H1 (cell line): ENCODE measurements around the gene SHISA8. TPM values are rescaled to one million over a fixed set of nuclear protein-coding genes. Genes with fewer than 3 reads are reported as not detected.

ENCODE experiments used
- CTCF ChIA-PET: fragments of 300-600 bp; sonication (Branson Sonifier 250); formaldehyde crosslinking; loops from one replicate; lab custom pipeline; 2021; ENCODE audit not compliant: partially characterized antibody; lab: Charles Lee
- POLR2A ChIA-PET: fragments of 300-600 bp; sonication (Branson Sonifier 250); formaldehyde crosslinking; loops from one replicate; lab custom pipeline; 2021; ENCODE audit warnings: inconsistent platforms; ENCODE audit not compliant: partially characterized antibody; lab: Charles Lee
- DNase-seq, 2 experiments: peaks; one replicate each; pipeline versions ENCODE4 v3.0.0 to v3.0.0-alpha.2; 2010 to 2022; ENCODE audit warnings: low spot score in 2 of 2, low read depth in 1 of 2, mixed read lengths in 1 of 2
- FAIRE-seq: peaks from 2 replicates; lab custom pipeline; 2011; peaks lifted over from hg19 to GRCh38; lab: Jason Lieb, UNC
- H2AFZ ChIP-seq: 2 replicates; pipeline ENCODE4 v1.8.1; 2012; ENCODE audit warnings: low read length, inconsistent platforms
- H2AK5ac ChIP-seq: 2 replicates; pipeline ENCODE4 v1.6.1; 2013; ENCODE audit warnings: low read depth, low read length
- H2BK120ac ChIP-seq: replicated peaks from 2 replicates; pipeline ENCODE3; 2013; ENCODE audit warnings: low read depth, low read length, inconsistent platforms
- H2BK12ac ChIP-seq: 2 replicates; pipeline ENCODE4 v1.6.1; 2013; ENCODE audit warnings: low read depth, low read length
- H2BK15ac ChIP-seq: 2 replicates; pipeline ENCODE4 v1.6.1; 2013; ENCODE audit warnings: low read length
- H2BK20ac ChIP-seq: 2 replicates; pipeline ENCODE4 v1.6.1; 2013; ENCODE audit warnings: low read length
- H2BK5ac ChIP-seq: 2 replicates; pipeline ENCODE4 v1.6.1; 2013; ENCODE audit warnings: low read depth, low read length
- H3K14ac ChIP-seq: 2 replicates; pipeline ENCODE4 v1.6.1; 2013; ENCODE audit warnings: inconsistent platforms; ENCODE audit not compliant: insufficient read length
- H3K18ac ChIP-seq: 2 replicates; pipeline ENCODE4 v1.6.1; 2013; ENCODE audit warnings: low read length; ENCODE audit errors: extremely low read depth
- H3K23ac ChIP-seq: 2 replicates; pipeline ENCODE4 v1.6.1; 2013; ENCODE audit warnings: inconsistent platforms; ENCODE audit not compliant: insufficient read length
- H3K23me2 ChIP-seq: 2 replicates; pipeline ENCODE4 v1.6.1; 2013; ENCODE audit warnings: low read depth, low read length
- H3K27ac ChIP-seq: 2 replicates; pipeline ENCODE4 v1.6.1; 2011; ENCODE audit warnings: low read depth, low read length, inconsistent platforms
- H3K27me3 ChIP-seq, 4 experiments: replicated peaks in 1 of 4; 1 replicate in 1 of 4; 2 replicates in 3 of 4; pipeline versions ENCODE4 v1.6.1 to v1.8.1; 2011 to 2013; ENCODE audit warnings: low read length in 3 of 4, mild to moderate bottlenecking in 3 of 4, inconsistent platforms in 2 of 4, mixed read lengths in 2 of 4, moderate library complexity in 1 of 4; ENCODE audit not compliant: control insufficient read depth in 3 of 4, insufficient read depth in 3 of 4; ENCODE audit errors: extremely low read depth in 1 of 4
- H3K36me3 ChIP-seq, 4 experiments: 2 replicates each; pipeline versions ENCODE4 v1.6.1 to v1.8.1; 2011 to 2013; ENCODE audit warnings: mild to moderate bottlenecking in 4 of 4, low read length in 3 of 4, moderate library complexity in 2 of 4, control low read depth in 1 of 4, inconsistent platforms in 1 of 4; ENCODE audit not compliant: insufficient read depth in 4 of 4, control insufficient read depth in 2 of 4
- H3K4ac ChIP-seq: replicated peaks from 2 replicates; pipeline ENCODE3; 2013; ENCODE audit warnings: low read length, low read depth, mixed read lengths, inconsistent platforms; ENCODE audit not compliant: insufficient read length
- H3K4me1 ChIP-seq, 4 experiments: replicated peaks in 1 of 4; 1 replicate in 1 of 4; 2 replicates in 3 of 4; pipeline versions ENCODE4 v1.6.1 to v1.8.1; 2011 to 2013; ENCODE audit warnings: low read length in 3 of 4, inconsistent platforms in 2 of 4, mixed read lengths in 1 of 4; ENCODE audit not compliant: insufficient read depth in 4 of 4, control insufficient read depth in 3 of 4
- H3K4me2 ChIP-seq, 2 experiments: 2 replicates each; pipeline versions ENCODE4 v1.6.1 to v1.8.1; 2011 to 2013; ENCODE audit warnings: low read depth in 2 of 2, low read length in 2 of 2, control low read depth in 1 of 2, inconsistent platforms in 1 of 2, mild to moderate bottlenecking in 1 of 2; ENCODE audit not compliant: insufficient read depth in 1 of 2
- H3K4me3 ChIP-seq, 4 experiments: fragments of 200-600, 300-600 bp in 1 of 4; sonication (generic), shearing (Covaris generic), sonication (Bioruptor Twin) in 1 of 4; 2 replicates each; pipeline versions ENCODE4 v1.5.1 to v1.8.1; 2011 to 2016; ENCODE audit warnings: low read length in 4 of 4, low read depth in 3 of 4, control low read depth in 2 of 4, inconsistent platforms in 2 of 4, mild to moderate bottlenecking in 2 of 4, mixed read lengths in 1 of 4, moderate library complexity in 1 of 4; ENCODE audit not compliant: insufficient read depth in 2 of 4; ENCODE audit errors: extremely low read depth in 1 of 4
- H3K56ac ChIP-seq: replicated peaks from 2 replicates; pipeline ENCODE3; 2013; ENCODE audit warnings: low read depth, mild to moderate bottlenecking, mixed read lengths, low read length, inconsistent platforms; ENCODE audit not compliant: insufficient read length
- H3K79me1 ChIP-seq: 2 replicates; pipeline ENCODE4 v1.6.1; 2013; ENCODE audit warnings: low read depth, low read length, control low read depth
- H3K79me2 ChIP-seq, 2 experiments: 2 replicates each; pipeline versions ENCODE4 v1.6.1 to v1.8.1; 2012 to 2013; ENCODE audit warnings: low read length in 2 of 2, mild to moderate bottlenecking in 2 of 2, inconsistent platforms in 1 of 2; ENCODE audit not compliant: insufficient read depth in 2 of 2, control insufficient read depth in 1 of 2
- H3K9ac ChIP-seq, 4 experiments: replicated peaks in 1 of 4; 1 replicate in 1 of 4; 2 replicates in 3 of 4; pipeline versions ENCODE4 v1.6.1 to v1.8.1; 2011 to 2013; ENCODE audit warnings: low read depth in 3 of 4, low read length in 3 of 4, control low read depth in 2 of 4, mild to moderate bottlenecking in 2 of 4, moderate library complexity in 2 of 4, inconsistent platforms in 1 of 4; ENCODE audit errors: extremely low read depth in 1 of 4
- H3K9me3 ChIP-seq, 2 experiments: 2 replicates each; pipeline versions ENCODE4 v1.6.1 to v1.8.1; 2012 to 2013; ENCODE audit warnings: mild to moderate bottlenecking in 2 of 2, moderate library complexity in 2 of 2, control low read depth in 1 of 2, inconsistent platforms in 1 of 2, low read depth in 1 of 2, low read length in 1 of 2, mixed read lengths in 1 of 2; ENCODE audit not compliant: insufficient read depth in 2 of 2
- H4K20me1 ChIP-seq, 2 experiments: replicated peaks in 1 of 2; 2 replicates each; pipeline versions ENCODE3 to v1.8.1; 2011 to 2013; ENCODE audit warnings: inconsistent platforms in 2 of 2, low read length in 2 of 2, mild to moderate bottlenecking in 1 of 2; ENCODE audit not compliant: insufficient read depth in 2 of 2, control insufficient read depth in 1 of 2
- H4K5ac ChIP-seq: 2 replicates; pipeline ENCODE4 v1.6.1; 2013; ENCODE audit warnings: low read length, low read depth, mixed read lengths, inconsistent platforms; ENCODE audit not compliant: insufficient read length
- H4K8ac ChIP-seq: 2 replicates; pipeline ENCODE4 v1.8.0; 2013; ENCODE audit warnings: mild to moderate bottlenecking, moderate library complexity, low read length, inconsistent platforms; ENCODE audit not compliant: insufficient read depth; ENCODE audit errors: extremely low read depth
- H4K91ac ChIP-seq: replicated peaks from 2 replicates; pipeline ENCODE3; 2013; ENCODE audit warnings: low read length, mixed read lengths, inconsistent platforms; ENCODE audit not compliant: insufficient read length
- BCL11A ChIP-seq, 2 experiments: IDR thresholded peaks; one replicate each; pipeline ENCODE4 v1.6.1; 2011; ENCODE audit warnings: low read depth in 2 of 2, low read length in 2 of 2, mild to moderate bottlenecking in 2 of 2
- BRCA1 ChIP-seq: IDR thresholded peaks from 2 replicates; pipeline ENCODE4 v1.6.1; 2012; ENCODE audit warnings: low read depth, low read length, improper control_type of control experiment
- CTBP2 ChIP-seq: IDR thresholded peaks from 2 replicates; pipeline ENCODE4 v1.7.0; 2011; ENCODE audit warnings: borderline replicate concordance, mild to moderate bottlenecking, moderate library complexity, mixed read lengths, low read length; ENCODE audit not compliant: insufficient read depth, insufficient read length
- EZH2 ChIP-seq: fragments of 200-600 bp; sonication (generic); IDR thresholded peaks from 2 replicates; pipeline ENCODE4 v1.7.1; 2012; ENCODE audit warnings: low read depth, mild to moderate bottlenecking, moderate library complexity, low read length, inconsistent platforms; ENCODE audit not compliant: severe bottlenecking
- FOSL1 ChIP-seq: IDR thresholded peaks from 2 replicates; pipeline ENCODE4 v1.6.1; 2011; ENCODE audit warnings: mild to moderate bottlenecking, low read depth, low read length, moderate library complexity; ENCODE audit not compliant: insufficient read depth
- GTF2F1 ChIP-seq: IDR thresholded peaks from 2 replicates; pipeline ENCODE4 v1.6.1; 2012; ENCODE audit warnings: low read depth, low read length, improper control_type of control experiment, borderline replicate concordance
- JUN ChIP-seq: IDR thresholded peaks from 2 replicates; pipeline ENCODE4 v1.6.1; 2011; ENCODE audit warnings: low read depth, mild to moderate bottlenecking, improper control_type of control experiment, low read length
- KDM5A ChIP-seq: fragments of 200-600 bp; IDR thresholded peaks from 2 replicates; pipeline ENCODE4 v1.7.1; 2012; ENCODE audit warnings: mild to moderate bottlenecking, low read length, inconsistent platforms, mixed read lengths
- NANOG ChIP-seq: IDR thresholded peaks from 2 replicates; pipeline ENCODE4 v1.6.1; 2011; ENCODE audit warnings: low read length, low read depth, mild to moderate bottlenecking, inconsistent platforms; ENCODE audit not compliant: insufficient read depth, poor library complexity, severe bottlenecking
- RBBP5 ChIP-seq: IDR thresholded peaks from 2 replicates; pipeline ENCODE4 v1.7.1; 2012; ENCODE audit warnings: low read depth, mild to moderate bottlenecking, inconsistent platforms, low read length, moderate library complexity, borderline replicate concordance
- RNF2 ChIP-seq: fragments of 200-900, 300-1000 bp; sonication (generic); IDR thresholded peaks from 2 replicates; pipeline ENCODE4 v1.7.1; 2016; ENCODE audit warnings: borderline replicate concordance, low read depth, mild to moderate bottlenecking, antibody characterized with exemption, low read length; ENCODE audit not compliant: poor library complexity, severe bottlenecking; ENCODE audit errors: missing control alignments
- SIX5 ChIP-seq: IDR thresholded peaks from 2 replicates; pipeline ENCODE4 v1.6.1; 2011; ENCODE audit warnings: mild to moderate bottlenecking, low read depth, low read length
- SUZ12 ChIP-seq: fragments of 200-600 bp; sonication (generic); IDR thresholded peaks from 2 replicates; pipeline ENCODE4 v1.6.1; 2012; ENCODE audit warnings: mild to moderate bottlenecking, inconsistent platforms, low read length, moderate library complexity, mixed read lengths
- WGBS, 2 experiments: shearing (Covaris generic) in 1 of 2; methylation state at CpG; one replicate each; pipeline versions ENCODE4 v1.1.6 to v1.1.7; 2013 to 2015; ENCODE audit warnings: low lambda C conversion rate in 2 of 2, mixed read lengths in 2 of 2, inconsistent platforms in 1 of 2, low coverage in 1 of 2, missing lambda C conversion rate in 1 of 2; ENCODE audit not compliant: insufficient replicate concordance in 2 of 2, insufficient coverage in 1 of 2, insufficient read length in 1 of 2; ENCODE audit errors: extremely low coverage in 1 of 2, missing lambda C conversion rate in 1 of 2; 5-methylcytosine and 5-hydroxymethylcytosine counted together
- polyA plus RNA-seq, 7 experiments: library from polyadenylated mRNA; depleted of rRNA in 3 of 7; stranded (reverse) in 5 of 7; unstranded in 2 of 7; fragments of >200 nt in 5 of 7; fragments of 200-250 nt in 2 of 7; gene quantifications; 1 replicate in 5 of 7; 2 replicates in 1 of 7; 4 replicates in 1 of 7; pipeline versions ENCODE4 v1.2.1 to v1.2.3, GENCODE V29; 2011 to 2013; ENCODE audit warnings: missing spikeins in 2 of 7, mixed read lengths in 2 of 7
- total RNA-seq: library from RNA; stranded (reverse); fragmentation: NEBNext Ultra II Directional; extraction: Animal tissue kit (Norgen Biotek cat#: 25700); gene quantifications from 2 replicates; pipeline ENCODE4 v1.2.1, GENCODE V29; 2021

Gene SHISA8
- total and polyA plus RNA-seq, 2 of the 8 experiments (the other 6 are each of a cell fraction or from before 2014, with no cell fraction given), result 0.14 to 0.89 TPM

DNA sequence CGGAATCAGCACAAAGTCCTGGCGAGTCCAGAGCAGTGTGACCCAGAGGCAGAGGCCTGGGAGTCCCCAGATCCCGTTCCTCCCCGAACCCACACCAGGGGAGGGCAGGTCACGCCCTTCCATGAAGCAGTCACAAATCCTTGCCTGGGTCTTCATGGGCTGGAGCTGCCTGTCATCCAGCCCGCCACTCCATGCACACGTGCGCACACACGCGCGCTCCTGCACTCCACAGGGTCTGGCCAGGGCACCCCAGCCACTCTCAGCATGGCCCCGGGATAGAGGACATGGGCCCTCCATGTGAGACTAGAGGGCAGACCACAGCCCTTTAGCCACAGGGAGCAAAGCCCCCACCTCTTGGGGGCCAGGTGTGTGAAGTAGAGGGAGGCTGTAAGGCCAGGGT, 17.5 kb upstream of the SHISA8 start:
- Histone ChIP-seq H3K79me2 (no peaks in the 10 kb centered on the region), H2AK5ac (no peak overlapping the region), H3K4me3 (no peak overlapping the region), H2AFZ (no peak overlapping the region), H3K23ac (no peak overlapping the region), H3K79me1 (no peaks in the 10 kb centered on the region), H3K4me1 (peaks cover 0 to 16% (median 7%) of the 10 kb centered on the region in 4 experiments; a peak in 6 of 7 replicates), H3K9me3 (no peaks in the 10 kb centered on the region), H2BK15ac (no peak overlapping the region), H3K36me3 (peaks cover 0 to 2% (median 0%) of the 10 kb centered on the region in 4 experiments; a peak in 3 of 8 replicates), H2BK12ac (no peak overlapping the region), H3K23me2 (no peaks in the 10 kb centered on the region), H3K18ac (no peak overlapping the region), H2BK120ac (no peak overlapping the region), H3K9ac (no peak overlapping the region; a peak in 2 of 7 replicates), H3K4ac (no peak overlapping the region), H2BK5ac (no peak overlapping the region), H3K27ac (no peak overlapping the region), H4K91ac (no peak overlapping the region), H4K20me1 (peaks cover 11 to 13% of the 10 kb centered on the region in 2 experiments), H2BK20ac (no peak overlapping the region), H3K14ac (no peak overlapping the region), H3K56ac (no peak overlapping the region), H4K8ac (no peak overlapping the region), H3K27me3 (peaks cover 0 to 15% (median 8%) of the 10 kb centered on the region in 4 experiments; a peak in 4 of 7 replicates), H4K5ac (no peak overlapping the region), H3K4me2 (no peak overlapping the region)
- no peak for DNase-seq
- ChIA-PET CTCF (interaction anchor here (0.9 to 1.4 kb wide), 2 partner anchors 9 to 12 kb away, joined by 3 to 4 read pairs; no protein-coding TSS in a partner anchor), POLR2A (interaction anchor here (0.6 to 3.6 kb wide), 4 partner anchors 12 to 195 kb away, joined by 3 to 15 read pairs (median 8); partner anchors contain the start of gene CENPM)
- 94% methylated on average over 11 of the region's 12 CpGs; no CpG with 5 or more reads in 1 of the 2 experiments for WGBS, 2 experiments
- no peak for FAIRE-seq
- TF ChIP-seq CTBP2 (no peak), NANOG (no peak), EZH2 (no peak), BRCA1 (no peak), RNF2 (no peak), SUZ12 (no peak), KDM5A (no peak), GTF2F1 (no peak), FOSL1 (no peak), JUN (no peak), SIX5 (no peak), RBBP5 (no peak), BCL11A (IDR thresholded peaks at IDR 0.05; ENCODE audit: low read depth in 2 of 2, low read length in 2 of 2) (no peak)
